GM21786 (cell line): ENCODE measurements around the gene AP1S1.

ENCODE experiments used
- ATAC-seq: cut with Tn5 transposase; IDR thresholded peaks from one replicate; pipeline ENCODE4 v1.9.1; 2021; ENCODE audit not compliant: unreplicated experiment

The AP1S1 gene

GRCh38 chr7:101156277-101156676 lies 2.0 kb downstream of the AP1S1 start:
- ATAC-seq, result no peak

DNA sequence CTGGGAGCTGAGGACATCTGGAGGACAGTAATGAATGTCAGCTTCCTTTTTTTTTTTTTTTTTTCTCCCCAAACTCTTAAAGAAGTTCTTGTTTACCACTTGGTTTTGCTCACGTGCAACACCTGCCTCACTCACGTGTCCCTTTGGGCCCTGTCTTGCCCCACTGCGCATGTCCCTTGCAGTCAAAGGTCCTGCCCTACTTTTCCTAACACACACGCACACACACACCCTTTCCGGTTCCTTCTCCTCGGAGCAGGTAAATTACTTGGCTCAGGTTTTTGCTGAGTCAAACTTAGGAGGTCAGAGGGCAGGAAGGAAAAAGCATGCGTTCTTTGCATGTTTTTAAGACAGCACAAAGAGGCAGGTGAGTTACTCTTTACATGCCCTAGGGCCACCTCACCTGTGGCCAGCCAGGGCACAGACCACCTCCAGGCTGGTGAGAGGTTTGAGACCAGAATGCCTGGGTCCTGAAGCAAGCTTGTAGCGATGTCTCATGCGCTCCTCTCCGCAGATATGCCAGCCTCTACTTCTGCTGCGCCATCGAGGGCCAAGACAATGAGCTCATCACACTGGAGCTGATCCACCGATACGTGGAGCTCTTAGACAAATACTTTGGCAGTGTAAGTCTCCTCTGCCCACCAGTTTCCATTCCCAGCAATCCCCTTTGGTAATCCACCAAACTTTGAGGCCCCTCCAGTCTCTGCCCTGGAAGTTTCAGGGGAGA lies 2.8 kb downstream of the AP1S1 start:
- no peak for ATAC-seq

GRCh38 chr7:101159696-101160674 lies 5.7 kb downstream of the AP1S1 start:
- no peak for ATAC-seq

DNA sequence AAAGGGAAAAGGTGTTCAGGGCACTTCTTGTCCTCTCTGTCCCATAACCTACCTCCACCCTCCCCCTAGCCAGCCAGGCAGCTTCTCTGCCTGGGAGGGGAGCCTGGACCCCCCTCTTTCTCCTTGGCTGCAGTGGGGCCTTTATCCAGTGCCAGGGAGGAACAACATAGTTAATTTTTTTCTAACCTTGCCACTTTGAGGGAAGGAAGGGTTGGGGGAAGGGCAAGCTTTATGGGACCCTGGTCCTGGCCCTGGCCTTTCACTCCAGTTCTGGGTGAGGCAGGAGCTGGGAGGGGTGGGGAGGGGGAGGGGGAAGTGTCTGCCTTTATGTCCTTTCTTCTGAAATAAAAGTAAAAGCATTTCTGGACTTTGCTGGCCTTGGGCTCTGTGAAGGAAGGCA lies 6.6 kb downstream of the AP1S1 start:
- ATAC-seq, result no peak

DNA sequence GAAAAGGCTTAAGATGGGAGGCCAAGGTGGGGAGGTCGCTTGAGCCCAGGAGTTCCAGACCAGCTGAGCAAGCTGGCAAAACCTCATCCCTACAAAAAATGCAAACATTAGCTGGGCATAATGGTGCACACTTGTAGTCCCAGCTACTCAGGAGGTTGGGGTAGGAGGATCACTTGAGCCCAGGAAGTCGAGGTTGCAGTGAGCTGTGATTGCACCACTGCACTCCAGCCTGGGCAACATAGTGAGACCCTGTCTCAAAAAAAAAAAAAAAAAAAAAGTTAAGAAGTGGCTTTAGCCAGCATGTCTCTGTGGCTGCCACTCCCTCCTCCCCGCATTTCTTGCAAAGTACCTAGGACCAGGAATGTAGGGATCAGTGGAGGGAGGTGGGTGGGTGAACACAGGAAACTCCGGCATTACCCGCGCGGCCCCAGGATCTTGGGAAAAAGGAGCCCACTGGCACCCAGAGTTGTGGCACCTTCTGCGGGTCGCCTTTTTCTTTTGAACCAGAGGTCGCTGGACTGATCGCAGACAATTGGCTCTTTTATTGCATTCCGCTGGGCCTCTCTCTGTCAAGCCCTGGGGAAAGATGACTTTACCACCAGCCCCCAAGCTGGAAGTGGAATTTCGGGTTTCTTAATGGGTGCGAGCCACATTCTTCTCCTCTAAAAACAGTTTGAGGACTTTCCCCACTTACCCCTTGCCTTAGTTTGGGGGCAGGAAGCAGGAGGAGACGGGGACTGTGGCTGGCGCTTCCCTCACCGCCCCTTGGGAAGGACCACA lies 7.6 kb downstream of the AP1S1 start:
- ATAC-seq, result no peak

DNA sequence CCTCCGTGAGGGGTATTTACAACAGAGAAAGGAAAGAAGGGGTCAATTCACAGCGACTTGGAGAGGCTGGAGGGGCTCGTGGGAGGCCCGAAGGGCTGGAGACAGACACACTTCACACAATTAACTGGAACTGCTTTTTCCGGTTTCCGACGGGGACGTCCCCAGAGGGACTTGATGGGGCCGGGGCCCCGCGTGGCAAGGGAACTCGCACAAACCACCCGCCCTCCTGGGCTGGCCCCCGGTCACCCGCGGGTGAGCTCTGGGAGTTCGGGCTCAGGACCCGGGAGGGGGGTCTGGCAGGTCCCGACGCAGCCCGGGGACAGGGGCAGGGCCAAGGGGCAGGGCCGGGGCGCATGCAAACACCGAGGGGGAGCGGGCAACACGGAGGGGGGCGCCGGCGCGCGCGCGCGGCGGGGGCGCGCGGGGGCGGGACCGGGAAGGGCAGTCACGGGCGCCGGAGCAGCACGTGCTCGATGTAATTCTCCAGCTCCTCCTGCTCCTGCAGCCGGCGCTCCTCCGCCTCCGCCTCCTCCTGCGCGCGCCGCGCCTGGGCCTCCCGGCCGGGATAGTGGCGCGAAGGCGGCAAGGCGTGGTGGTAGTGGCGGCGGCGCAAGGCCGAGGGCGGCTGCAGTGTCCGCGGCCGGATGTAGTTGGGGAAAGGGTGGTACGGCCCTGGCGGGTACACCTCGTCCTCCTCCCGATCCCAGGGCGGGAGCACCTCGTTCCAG lies 8.4 kb downstream of the AP1S1 start:
- no peak for ATAC-seq

- ATAC-seq, result no peak
Measured at GRCh38 chr7:101163279-101164070, 9.2 kb downstream of the AP1S1 start.

GRCh38 chr7:101164071-101164840 lies 10.0 kb downstream of the AP1S1 start:
- no peak for ATAC-seq

DNA sequence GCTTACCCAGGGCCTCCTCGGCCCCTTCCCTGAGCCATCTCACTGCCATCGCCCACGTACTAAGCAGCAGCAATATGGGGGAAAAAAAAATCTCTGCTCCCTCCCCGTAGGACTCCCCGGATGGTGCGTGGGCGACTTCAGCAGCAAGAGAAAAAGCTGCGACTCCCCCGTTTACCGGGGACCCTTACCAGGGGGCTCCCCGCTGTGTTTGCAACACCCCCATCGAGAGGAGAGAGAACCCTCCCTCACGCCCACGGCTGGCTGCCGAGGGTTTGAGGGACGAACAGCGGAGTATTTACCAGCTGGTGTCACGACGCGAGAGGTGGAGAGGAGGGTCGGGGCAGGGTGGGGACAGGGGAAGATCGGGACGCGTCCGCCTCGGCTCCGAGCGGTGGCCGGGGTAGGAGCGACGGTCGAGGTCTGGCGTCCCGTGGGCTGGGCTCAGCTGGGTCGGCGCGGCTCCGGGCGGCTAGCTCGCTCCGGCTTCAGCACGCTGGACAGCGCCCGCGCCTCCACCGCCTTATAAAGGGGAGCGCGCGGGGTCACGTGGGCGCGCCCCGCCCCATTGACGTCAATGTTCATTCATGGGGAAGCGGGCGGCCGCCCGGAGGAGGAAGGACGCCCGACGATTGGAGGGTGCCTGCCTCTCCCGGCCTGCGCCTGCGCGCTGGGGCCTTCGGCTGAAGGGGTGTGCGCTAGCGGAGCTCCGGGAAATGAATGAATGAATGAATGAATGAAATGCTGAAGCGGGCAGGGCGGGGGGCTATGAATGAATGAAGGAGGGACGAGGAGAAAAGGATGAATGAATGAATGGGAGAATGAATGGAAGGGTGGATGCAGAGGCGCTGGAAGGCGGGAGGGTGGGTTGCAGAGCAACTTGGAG lies 11.0 kb downstream of the AP1S1 start, which contains the start of gene VGF:
Gene VGF, minus strand, starts transcription at position 495 of the 883 bp plus-strand sequence. CDS start 726 bp downstream, outside the sequence.
- peak; percentile 66 for ATAC-seq

DNA sequence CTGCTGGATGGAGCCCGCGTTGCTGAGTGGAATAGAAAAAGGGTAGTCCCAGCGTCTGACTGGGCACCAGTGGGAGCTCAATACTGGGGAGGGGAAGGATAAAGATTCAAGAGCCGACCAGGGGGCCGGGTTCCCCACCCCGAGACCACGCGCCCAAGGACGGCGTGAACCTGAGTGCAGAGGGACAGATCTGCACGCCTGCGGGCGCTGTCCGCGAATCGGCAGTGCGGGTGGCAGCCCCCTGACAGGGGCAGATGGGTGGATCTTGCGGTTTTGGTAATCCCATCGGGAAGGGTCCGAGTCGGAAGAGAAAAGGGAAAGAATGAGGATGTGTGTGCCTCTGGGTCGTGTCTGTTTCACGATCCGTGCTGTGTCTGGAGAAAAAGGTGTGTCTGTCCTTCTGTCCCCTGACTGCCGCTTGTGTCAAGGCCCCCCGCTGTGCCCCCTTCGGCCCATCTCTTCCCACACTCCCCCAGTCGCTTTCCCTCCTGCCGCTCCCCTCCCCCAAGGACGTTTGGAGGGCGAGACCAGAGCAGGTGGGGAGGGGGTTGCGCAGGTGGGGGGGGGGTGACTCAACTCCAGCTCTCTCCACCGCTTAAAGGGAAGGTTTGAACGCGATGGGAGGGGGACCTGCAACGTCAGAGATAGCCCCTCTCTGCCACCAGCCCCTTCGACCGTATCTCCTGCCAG lies 11.8 kb downstream of the AP1S1 start:
- ATAC-seq, result no peak

GRCh38 chr7:101166648-101166908 lies 12.3 kb downstream of the AP1S1 start:
- ATAC-seq, result no peak

DNA sequence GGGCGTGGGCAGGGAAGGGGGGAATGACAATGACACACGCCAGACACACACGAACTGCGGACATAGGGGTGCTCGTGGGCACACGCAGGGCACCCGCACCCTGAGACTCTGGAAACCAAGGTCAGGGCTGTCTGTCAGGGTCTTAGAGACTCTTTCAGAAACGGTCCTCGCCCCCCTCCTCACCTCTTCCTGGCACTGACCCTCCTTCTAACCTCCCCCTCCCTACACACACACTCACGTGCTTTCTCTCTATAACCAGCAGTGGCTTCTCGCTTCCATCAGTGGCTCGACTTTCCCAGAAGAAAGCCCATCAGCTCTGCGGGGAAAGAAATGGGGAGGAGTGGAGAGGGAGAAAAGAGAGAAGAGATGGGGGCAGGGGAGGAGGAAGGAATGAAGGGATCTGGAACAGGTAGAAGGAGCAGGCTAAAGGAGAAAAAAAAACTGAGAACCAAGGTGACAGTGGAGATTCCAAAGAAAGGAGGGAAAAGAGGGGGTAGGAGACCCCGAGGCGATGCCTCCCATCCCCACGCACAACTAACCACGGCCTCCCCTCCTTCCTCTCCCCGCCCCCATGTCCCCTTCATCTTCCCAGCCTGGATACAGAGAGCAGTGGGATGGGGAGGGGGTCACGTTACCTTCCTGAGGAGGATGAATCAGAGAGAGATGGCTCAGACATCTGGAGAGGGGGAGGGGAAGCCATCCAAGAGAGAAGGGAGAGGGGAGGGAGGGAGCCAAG lies 12.8 kb downstream of the AP1S1 start:
- ATAC-seq, result no peak

DNA sequence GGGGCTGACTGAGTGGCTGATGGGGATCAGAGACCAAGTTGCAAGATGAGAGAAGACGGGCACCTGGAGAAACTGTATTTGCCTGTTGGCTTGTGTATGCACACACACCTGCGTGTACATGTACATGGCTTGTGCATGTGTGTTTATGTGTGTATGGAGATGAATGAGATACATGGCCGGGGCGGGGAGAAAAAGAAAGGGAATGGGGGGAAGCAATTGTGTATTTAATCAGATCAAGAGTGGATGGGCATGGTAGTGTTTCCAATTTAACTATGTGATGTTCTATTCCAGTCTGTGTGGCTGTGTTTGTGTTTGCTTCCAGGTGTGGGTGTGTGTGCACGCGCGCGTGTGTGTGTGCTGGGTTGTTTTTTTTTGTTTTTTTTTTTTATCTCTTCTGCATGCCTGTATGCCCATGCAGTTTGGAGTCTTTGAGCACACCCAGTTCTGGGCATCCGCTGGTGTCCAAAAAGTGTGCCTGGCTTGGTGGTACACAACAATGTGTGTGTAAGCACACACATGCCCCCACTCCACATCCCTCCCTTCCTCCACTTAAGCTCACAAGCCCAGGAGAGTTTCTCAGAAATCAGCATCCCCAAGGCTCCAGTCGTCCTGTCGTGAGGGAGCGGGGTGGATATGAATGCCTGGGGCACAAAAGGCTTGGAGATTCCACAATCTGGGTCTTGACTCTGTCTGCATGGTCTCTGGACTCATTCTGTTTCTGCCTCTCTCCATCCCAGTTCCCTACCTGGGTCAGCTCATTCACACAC lies 13.6 kb downstream of the AP1S1 start:
- ATAC-seq, result no peak

- ATAC-seq, result no peak
Measured at GRCh38 chr7:101168412-101169049, 14.3 kb downstream of the AP1S1 start.

DNA sequence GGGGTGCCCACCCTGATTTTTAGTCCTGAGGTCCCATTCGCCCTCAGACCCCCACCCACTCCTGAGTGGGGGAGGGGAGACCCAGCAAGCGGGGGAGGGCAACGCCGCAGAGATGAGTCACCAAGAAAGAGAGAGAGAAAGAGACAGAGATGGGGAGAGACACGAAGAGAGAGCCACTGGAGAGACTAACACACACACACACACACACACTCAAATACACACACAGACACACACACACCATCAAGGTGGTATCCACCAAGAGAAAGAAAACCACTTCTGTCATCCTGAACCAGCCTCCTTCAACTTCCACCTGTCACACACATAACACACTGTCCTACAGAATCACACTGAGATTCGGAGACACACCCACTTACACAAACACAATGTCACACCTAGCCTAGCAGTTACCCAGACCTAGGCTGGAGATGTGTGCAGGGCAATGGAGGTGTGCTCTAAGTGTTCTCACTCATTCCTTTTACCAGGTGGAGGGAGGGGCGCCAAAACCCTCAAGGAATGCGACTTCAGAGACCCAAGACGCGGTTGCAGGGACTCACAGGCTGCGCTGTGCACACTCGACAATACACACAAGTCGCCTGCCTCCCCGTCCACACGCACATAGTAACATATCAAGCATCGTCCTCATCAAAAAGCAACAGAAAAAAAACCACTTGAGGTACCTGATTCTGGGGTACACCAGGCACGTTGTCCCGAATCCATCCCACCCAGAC lies 15.0 kb downstream of the AP1S1 start:
- ATAC-seq, result no peak
